GM21717 (cell line): ENCODE measurements around the gene CDO1.
A peak's percentile ranks its signal among the peaks of the same experiment; 100 is the strongest.

Experiments used
- ATAC-seq: cut with Tn5 transposase; IDR thresholded peaks from one replicate; pipeline ENCODE4 v1.9.1; 2021; ENCODE audit warnings: mild to moderate bottlenecking, moderate library complexity; ENCODE audit not compliant: unreplicated experiment

Gene CDO1

DNA sequence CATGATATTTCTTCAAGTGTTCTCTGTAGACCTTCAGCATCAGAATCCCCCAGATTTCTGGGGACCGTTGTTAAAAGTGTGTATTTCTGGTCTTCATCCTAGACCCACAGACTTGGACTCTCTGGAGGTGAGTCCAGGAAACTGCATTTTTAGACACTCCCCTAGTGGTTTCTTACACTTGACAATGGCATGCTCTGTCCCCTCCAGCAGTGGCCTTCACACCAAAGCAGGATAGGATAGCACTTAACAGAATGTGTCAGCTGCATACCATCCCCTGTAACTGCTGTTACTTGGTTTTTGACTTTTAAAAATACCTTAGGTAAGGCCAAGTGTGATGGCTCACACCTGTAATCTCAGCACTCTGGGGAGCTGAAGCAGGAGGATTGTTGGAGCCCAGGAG lies 20.8 kb downstream of the CDO1 start:
- no peak for ATAC-seq

GRCh38 chr5:115788440-115788839 lies 28.0 kb downstream of the CDO1 start:
- ATAC-seq, result no peak

- no peak for ATAC-seq
These were observed 29.0 kb downstream of the CDO1 start for GRCh38 chr5:115787426-115787825.

GRCh38 chr5:115785381-115786065 lies 30.9 kb downstream of the CDO1 start:
- ATAC-seq, result no peak

GRCh38 chr5:115778417-115778816 lies 38.0 kb downstream of the CDO1 start:
- ATAC-seq, result no peak

- no peak for ATAC-seq
These were observed 39.5 kb downstream of the CDO1 start for GRCh38 chr5:115776989-115777388.

GRCh38 chr5:115775999-115776398 lies 40.5 kb downstream of the CDO1 start:
- no peak for ATAC-seq

DNA sequence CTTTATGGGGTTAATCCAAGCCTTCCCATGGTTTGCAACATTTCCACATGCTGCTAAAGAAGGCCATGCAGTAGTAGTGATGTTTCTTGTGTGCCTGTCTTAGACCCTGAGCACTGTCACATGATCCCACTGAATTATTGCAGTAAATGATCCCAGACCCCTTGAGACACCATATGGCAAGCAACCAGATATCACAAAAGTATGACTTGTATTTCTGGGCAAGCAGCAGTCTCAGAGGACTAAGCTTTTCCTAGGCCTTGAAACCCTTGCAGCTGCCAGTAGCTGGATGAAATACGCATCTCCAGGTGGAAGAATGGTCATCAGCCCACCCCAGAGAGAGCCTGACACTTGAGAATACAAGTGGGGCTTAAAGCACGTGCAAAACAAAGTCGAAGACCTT lies 41.8 kb downstream of the CDO1 start:
- no peak for ATAC-seq

- no peak for ATAC-seq
These were observed 43.6 kb downstream of the CDO1 start for GRCh38 chr5:115772731-115773475.

- no peak for ATAC-seq
These were observed 46.0 kb downstream of the CDO1 start for GRCh38 chr5:115770466-115770865.

- no peak for ATAC-seq
These were observed 49.0 kb downstream of the CDO1 start for GRCh38 chr5:115767424-115767823.

DNA sequence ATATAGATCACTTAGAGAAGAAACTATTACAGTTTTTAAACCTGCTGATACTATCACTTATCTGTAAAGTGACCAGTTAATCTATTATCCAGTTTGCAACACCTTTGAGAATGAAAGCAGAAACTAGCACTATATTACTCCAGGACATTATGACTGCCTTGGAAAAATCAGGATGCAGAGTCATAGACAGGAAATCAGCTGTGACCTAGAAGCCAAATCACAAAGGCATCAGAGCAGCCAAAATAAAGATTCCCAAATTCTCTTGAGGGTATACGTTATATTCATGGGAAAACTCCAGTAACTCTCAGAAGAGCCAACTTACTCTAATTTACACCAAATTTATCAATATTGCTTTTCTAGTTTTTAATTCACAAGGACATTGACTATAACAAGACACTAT lies 49.9 kb downstream of the CDO1 start:
- no peak for ATAC-seq

GRCh38 chr5:115758356-115758755 lies 58.1 kb downstream of the CDO1 start:
- ATAC-seq, result peak; percentile 76

GRCh38 chr5:115755675-115756074 lies 60.8 kb downstream of the CDO1 start:
- ATAC-seq, result no peak
